ENCODE data around the gene SLC9C1. TPM values are rescaled to one million over a fixed set of nuclear protein-coding genes. Genes with fewer than 3 reads are reported as not detected.

SLC9C1 gene
- total RNA-seq, 1 experiment from 2014 or later: not detected

DNA sequence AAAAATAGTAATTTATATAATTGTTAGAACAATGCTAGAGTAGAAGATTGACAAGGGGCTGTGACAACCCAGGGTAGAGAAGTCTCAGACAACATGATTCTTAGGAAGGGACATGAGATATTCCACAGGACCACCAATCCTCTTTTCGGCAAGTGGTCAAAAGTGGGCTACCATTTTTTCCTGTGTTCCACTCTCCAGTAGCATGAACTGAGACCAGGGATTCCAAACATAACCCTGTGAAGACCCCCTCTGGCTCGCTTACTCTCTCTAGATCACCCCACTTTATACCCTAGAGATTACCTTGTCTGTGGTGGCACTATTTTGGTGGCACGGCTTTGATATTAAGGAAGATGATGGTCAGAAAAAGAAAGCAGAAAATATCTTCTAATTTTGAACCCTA lies 161.9 kb downstream of the SLC9C1 start:
- DNase-seq (ENCODE audit: low read depth): no peak

- DNase-seq (ENCODE audit: low read depth): no peak
Measured at GRCh38 chr3:112131111-112131510, 162.9 kb downstream of the SLC9C1 start.

DNA sequence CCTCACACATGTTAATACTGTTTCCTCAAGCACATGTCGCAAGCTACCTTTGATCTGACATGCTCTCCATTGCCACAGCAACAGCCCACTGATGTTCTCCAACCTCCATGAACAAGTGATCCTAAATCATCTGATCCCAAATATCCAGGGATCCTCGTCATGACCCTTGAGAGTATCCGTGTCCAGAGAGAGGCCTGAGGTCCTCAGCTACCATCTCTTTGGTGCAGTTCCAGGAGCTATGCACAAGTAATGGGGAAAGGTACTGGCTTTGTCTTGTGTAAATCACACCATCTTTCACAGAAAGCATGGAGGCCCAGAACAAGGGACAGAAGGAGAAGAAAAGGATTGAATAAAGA lies 163.4 kb downstream of the SLC9C1 start:
- DNase-seq (ENCODE audit: low read depth): no peak

DNA sequence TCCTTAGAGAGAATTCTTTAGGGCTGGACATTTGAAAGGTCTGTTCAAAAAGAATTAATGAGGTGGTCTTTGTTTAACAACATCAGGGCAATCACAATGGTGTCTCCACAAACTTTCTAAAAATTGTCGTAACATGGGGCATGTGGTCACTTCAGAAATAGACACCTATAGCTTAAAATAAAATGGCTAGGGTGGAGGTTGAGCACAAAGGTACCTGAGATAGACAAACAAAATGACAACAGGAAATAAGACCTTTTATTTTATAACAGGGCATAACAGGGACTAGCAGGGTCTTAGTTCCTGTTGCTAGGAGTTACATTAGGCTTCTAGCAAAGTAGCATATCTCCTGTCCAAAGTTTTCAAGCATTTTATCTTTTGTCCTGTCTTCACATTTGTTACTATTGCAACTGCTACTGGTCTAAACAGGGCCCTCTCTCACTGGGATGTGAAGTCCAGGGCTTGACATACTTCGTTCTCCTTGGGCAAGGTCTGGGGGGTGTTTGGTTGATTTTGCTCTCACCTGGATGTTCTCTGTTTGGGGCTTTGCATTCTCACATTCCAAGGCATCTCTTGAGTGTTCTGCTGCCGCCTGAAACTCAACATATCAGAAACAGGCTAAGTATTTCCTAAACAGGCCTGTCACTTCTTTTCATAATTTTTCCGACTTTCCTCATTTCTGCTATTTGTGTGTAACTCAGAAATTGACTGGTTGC lies 163.9 kb downstream of the SLC9C1 start:
- no peak for DNase-seq (ENCODE audit: low read depth)

DNA sequence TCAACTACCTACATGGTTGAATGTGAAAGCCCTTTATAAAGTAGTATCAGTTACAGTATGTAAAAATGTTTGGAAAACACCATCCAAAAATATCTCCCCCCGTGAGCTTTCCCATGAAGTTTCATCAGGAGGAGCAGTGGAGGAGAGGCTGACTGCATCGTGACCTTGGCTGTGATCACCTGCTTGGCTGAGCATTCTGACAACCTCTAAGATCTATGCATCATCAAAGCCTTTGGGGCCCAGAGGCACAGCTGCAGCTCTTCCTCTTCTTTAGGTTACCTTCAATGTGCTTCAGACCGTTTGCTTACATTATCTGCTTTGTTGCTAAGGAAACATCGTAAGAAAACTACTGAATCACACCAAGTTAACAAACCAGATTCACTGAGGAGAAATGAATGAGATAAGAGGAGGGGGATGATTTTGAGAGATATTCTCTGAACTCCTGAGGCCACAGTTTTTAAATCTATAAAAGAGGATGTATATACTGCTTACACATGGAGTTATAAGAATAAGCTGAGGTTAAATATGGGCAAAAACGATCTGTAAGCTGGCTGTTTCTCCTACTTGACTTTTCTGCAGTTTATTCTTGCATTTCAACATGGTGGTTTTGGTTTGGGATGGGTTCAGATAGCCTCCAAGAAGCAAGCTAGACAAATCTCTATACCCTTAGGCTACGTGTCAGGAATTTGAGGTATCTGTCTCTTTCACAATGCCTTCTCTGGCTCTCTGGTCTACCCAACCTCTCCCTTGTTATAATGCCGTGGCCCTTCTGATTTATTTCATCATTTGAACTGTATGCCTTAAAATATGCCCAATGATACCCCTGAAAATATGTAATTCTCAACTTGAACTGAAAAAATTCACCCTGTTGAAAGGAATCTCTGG lies 164.9 kb downstream of the SLC9C1 start:
- DNase-seq (ENCODE audit: low read depth): peak; percentile 79

DNA sequence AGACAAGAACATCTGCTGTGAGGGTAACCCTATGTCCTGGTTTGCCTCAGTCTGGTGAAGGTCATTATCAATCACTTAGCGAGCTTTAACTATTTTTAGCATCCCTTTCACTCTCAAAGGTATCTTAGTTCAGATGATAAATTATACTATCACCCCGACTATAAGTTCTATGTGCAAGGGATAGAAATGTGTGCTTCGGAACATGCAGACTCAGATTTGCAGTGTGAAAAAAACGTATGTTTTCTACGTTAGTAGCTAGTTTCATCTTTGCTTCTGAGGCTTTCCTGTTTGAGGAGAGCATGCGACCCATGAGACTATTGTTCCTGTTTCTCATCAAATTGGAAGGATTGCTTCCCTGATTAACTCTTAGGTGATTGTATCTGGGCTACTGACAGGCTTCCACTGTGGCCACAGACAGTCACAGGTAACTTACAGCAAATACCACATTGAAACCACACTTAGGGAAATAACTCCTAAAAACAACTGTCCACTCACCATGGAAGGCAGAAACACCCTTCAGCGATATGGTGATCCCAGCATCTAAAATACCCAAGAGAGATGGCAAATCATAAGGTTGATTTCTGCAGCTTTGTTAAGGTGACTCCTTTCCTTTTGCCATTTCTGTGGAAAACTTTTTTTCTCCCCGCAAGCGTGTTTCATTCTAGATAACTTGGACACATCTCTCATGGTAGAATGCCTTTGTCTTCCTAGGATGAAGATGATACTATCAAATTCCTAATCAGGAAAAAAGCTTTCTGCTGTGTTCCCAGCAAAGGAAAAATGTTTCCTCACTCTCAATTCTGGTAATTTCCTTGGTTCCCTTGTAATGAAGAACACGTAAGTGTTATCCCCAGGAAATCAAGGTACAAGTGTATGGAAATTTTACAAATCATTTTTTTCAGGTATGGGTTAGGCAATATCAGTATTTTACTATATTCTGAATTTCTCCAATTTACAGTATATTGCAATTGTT lies 166.2 kb downstream of the SLC9C1 start:
- DNase-seq (ENCODE audit: low read depth): no peak

DNA sequence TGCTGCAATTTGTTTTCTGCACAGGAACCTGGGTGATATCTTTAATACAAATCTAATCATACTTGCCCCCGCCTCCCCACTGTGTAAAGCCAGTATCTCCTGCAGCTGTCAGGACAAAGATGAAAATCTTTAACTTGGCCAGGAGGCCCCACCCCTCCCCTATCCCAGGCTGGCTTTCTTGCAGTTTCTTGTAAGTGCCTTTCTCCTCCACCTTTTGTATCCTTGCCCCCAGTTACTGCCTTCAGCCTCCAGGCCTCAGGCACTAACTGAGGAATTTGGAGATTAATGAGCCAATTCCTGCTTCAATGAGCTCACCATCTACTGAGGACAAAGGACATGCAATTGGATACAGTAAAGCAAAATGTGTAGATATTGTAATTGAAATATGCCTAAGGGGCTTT lies 167.5 kb downstream of the SLC9C1 start:
- DNase-seq (ENCODE audit: low read depth): peak; percentile 23

DNA sequence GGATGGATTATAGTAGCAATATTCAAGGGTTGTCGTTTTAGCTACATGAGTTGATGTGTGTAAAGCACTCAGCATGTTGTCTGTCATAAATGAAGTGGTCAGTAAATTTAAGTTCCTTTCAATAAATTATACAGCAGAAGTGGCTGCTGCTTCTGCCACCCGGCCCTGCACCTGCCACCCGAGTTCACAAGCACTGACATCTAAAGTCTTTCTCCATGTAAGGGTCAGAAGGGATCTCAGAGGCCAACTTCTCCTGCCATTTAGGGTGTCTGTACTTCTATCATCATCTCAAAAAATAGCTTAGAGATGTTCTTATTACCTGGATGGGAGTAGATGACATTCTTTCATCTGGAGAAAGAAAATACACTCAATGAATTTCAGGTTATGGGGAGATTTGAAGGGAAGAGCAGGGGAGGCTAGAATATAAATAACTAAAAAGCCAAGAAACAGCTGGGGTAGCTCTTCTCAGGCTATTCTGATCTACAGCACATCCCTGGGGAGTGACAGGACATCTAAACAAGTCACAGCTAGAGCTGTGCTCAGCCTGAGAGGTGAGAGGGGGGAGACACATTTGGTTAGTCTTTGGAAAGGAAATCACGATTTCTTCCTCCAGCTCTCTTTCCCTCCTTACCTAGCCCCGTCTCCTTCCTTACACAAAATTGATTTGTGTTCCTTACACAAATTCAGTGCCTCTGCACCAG lies 169.0 kb downstream of the SLC9C1 start:
- DNase-seq (ENCODE audit: low read depth): no peak

- DNase-seq (ENCODE audit: low read depth): no peak
Measured at GRCh38 chr3:112123548-112123947, 170.5 kb downstream of the SLC9C1 start.

DNA sequence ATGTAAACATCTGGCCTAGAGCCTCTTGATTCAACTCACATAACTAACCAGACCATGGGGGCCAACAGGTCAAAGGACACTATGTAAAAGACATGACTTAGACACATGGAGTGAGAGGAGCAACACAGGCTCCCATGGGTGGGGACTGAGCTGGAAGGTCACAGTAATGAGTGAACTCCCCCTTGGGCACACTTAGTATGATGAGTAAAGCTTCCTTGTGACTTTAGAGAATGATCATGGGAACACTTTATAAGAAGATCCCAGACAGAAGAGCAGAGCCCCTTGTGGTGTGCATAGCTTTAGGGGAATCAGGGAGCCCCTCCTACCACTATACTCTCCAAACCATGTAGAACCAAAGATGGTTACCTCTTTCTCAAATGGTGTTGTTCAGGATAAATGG lies 171.1 kb downstream of the SLC9C1 start:
- no peak for DNase-seq (ENCODE audit: low read depth)

GRCh38 chr3:112121577-112122547 lies 172.2 kb downstream of the SLC9C1 start:
- no peak for DNase-seq (ENCODE audit: low read depth)

GRCh38 chr3:112119962-112120836 lies 173.8 kb downstream of the SLC9C1 start:
- DNase-seq (ENCODE audit: low read depth): no peak

DNA sequence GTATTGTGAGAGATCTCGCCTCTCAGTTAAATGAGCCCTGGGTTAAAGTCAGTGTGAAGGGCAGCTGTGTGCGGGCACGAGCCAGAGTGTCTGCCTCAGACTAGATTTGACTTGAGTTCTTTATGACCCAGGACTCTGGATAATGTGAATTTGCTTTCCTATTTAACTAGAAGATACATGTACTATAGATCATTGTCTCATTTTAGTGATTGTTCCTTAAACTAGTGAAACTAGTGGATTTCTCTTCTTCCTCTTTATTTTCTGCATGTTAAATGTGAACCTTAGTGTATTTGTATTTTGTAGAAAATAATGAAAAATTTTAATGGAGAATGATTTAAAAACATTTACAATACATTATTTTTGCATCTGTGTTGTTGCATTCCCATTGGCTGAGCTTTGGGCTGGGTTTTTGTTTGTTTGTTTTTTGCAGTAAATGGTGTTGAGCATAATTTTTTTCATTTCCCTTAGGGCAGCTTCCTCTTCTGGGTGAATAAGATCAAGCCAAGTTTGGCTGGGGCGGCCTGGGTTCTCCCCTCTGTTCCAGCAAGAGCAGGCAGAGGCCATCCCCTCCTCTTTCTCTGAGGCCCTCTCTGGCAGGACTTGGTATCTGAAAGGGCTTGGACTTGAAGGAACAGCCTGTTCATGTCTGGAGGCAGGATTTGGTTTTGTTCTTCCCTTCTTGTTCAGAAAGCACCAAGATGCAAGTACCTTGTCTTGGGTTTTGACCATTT lies 176.0 kb downstream of the SLC9C1 start:
- no peak for DNase-seq (ENCODE audit: low read depth)

DNA sequence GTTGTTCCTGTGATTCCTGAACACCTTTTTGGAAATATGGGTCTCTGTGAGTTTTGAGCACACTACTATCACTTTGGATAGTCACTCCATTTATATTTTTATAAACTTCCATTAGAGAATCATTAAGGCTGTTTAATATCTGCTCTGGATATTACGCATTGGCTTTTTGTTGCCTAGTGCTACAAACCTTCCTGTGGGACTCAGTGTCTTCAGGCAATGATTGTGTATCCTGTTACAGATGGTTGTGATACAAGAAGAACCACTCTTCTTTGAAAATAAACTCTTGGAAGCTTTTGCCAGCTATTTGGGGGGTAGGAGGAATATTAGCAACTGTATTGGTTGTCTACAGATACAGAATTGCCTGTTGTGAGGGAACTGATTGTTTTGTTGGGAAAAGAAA lies 176.6 kb downstream of the SLC9C1 start:
- no peak for DNase-seq (ENCODE audit: low read depth)

DNA sequence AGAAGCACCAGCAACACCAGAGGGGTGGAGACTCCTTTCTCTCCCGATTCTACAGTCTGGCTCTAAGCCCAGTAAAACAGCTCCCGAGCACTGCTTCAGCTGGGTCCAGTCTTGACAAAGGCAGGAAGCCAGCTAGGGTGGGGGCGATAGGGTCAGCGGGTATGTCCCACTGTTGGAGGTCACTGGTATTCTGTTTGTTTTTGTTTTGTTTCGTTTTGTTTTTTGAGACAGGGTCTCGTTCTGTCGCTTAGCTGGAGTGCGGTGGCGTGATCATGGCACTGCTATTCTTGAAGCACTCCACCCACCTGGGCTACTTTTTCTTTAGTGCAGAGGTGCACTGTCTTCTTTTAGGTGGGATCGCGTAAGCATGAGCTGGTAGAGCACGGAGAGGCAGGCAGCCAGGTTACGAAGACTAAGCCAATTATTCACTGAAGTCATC lies 177.2 kb downstream of the SLC9C1 start:
- DNase-seq (ENCODE audit: low read depth): no peak

GRCh38 chr3:112115806-112116383 lies 178.1 kb downstream of the SLC9C1 start:
- DNase-seq (ENCODE audit: low read depth): no peak

- DNase-seq (ENCODE audit: low read depth): no peak
Measured at GRCh38 chr3:112115161-112115739, 178.8 kb downstream of the SLC9C1 start.
